Measurements from ENCODE around the gene AGBL3.
"Not testable (repeated sequence)": the region's sequence is repeated elsewhere in the genome, so short reads cannot be mapped to it uniquely, and the experiment has no call there.

Gene AGBL3

GRCh38 chr7:135076882-135077281, 90.6 kb downstream of the AGBL3 start:
- DNase-seq (ENCODE audit: low read depth): no peak

- DNase-seq (ENCODE audit: low read depth): no peak
Measured at GRCh38 chr7:135077642-135078041, 91.3 kb downstream of the AGBL3 start.

- DNase-seq (ENCODE audit: low read depth): no peak
Measured at GRCh38 chr7:135078051-135078450, 91.7 kb downstream of the AGBL3 start.

- DNase-seq (ENCODE audit: low read depth): no peak
Measured at GRCh38 chr7:135079068-135079467, 92.8 kb downstream of the AGBL3 start.

GRCh38 chr7:135083005-135083404, 96.7 kb downstream of the AGBL3 start:
- DNase-seq (ENCODE audit: low read depth): no peak

DNA sequence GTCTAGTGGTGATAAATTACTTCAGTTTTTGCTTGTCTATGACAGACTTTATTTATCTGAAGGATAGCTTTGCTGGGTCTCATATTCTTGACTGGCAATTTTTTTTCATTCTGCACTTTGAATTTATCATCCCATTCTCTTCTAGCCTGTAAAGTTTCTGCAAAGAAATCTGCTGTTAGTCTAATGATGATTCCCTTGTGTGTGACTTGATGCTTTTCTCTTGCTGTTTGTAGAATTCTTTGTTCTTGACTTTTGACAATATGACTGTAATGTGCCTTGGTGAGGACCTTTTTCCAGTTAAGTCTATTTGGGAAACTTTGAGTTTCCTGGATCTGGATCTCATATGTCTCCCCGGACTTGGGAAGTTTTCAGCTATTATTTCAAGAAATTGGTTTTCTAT, 102.3 kb downstream of the AGBL3 start:
- no peak for DNase-seq (ENCODE audit: low read depth)

DNA sequence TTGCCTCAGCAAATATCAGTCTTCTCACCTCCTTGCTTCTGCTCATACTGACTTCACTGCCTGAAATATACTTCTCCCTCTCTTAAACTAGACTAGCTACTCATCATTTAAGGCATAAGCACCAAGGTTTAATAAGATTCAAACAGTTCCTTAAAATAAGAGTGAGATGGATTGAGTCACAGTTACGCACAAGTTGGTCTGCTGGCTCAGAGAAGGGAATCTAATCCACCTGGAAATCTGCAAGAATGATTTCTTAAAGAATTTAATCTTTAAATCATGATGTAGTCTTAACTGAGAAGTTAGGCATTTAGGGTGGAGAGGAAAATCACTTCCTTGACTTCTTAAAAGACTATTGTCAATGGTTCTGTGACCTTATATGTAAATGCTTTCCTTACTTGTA, 105.4 kb downstream of the AGBL3 start:
- no peak for DNase-seq (ENCODE audit: low read depth)

DNA sequence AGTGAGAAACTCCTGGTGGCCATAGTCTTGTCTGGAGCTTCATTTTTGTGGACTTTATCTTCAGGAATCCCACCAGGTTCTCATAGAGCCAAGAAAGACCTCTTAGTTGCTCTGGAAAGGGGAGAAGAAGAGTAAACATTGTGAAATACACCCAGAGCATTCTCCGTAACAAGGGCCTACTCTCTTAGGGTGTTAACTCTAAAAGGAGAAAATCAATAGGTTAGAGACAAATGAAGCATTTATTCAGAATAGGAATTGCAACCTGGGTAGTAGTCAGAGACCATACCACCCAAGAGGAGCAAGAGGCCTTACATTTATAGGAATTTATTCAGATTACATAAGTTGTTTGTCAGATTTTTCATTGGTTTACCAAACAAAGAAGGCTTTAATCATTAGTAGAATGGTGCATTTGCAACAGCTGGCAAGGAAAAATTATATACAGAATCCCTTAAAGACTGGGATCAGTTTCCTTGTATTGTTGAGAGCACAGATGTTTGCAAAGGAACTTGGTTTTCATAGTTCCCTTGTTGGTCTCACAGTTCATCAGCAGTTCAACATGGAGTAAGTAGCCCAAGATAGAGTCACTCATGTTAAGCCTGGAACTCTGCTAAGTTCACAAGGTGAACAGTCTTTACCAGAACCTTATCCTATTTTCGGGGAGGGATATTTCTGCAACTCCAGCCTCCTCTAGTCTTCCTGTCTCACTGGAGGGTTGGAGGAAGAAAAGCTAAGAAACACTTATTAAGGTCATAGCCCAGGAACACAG, 108.3 kb downstream of the AGBL3 start:
- no peak for DNase-seq (ENCODE audit: low read depth)

- no peak for DNase-seq (ENCODE audit: low read depth)
Measured at GRCh38 chr7:135095450-135095849, 109.1 kb downstream of the AGBL3 start.

GRCh38 chr7:135098391-135098790, 112.1 kb downstream of the AGBL3 start:
- DNase-seq (ENCODE audit: low read depth): no peak

- peak; percentile 3 for DNase-seq (ENCODE audit: low read depth)
Measured at GRCh38 chr7:135100856-135101255, 114.5 kb downstream of the AGBL3 start.

DNA sequence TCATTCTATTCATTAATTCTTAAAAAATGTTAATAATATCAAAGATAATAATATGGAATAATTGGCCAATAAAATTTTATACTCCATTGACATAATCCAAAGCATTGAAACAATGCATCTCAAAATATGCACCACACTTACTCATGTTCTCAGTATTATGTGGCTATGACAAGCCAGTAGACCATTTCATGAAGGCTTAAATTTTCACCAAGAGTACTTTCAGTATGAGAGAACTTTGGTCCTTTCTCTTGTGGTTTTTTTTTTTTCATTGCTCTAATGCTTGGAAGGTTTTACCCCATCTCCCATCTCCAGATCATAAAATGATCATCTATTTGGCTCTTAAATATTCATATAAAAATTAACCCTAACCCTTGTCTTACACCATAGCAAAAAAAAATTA, 116.1 kb downstream of the AGBL3 start:
- no peak for DNase-seq (ENCODE audit: low read depth)

DNA sequence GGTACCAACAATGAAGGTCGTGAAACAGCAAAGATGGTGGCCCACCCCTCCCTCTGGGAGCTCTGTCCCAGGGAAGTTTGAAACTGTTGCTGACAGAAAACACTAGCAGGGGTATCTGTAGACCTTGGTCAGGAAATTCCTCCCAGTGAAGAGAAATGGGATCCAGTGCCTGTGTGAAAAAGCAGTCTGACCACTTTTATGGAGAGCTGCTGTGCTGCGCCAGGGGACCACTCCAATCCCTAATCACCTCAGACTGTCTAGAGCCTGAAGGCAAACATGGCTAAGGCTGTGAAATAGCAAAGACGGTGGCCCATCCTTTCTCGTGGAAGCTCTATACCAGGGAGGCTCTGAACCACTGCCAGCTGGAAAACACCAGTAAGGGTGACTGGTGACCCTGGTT, 123.3 kb downstream of the AGBL3 start:
- no peak for DNase-seq (ENCODE audit: low read depth)

DNA sequence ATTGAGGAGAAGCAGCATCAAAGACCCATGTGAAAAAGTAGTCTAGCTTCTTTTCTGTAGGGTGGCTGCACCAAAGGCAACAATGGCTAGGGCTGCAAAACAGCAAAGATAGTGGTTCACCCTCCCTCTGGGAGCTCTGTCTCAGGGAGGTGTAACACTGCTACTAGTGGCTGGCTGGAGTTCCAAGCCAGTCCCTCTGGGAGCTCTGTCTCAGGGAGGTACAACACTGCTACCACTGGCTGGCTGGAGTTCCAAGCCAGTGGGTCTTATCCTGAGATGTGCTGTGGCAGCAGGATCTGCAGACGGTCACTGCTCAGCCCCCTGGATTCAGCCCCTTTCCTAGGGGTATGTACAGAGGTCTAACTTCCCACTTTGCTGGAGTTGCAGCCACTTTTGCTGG, 123.7 kb downstream of the AGBL3 start:
- no peak for DNase-seq (ENCODE audit: low read depth)

- DNase-seq (ENCODE audit: low read depth): no peak
Measured at GRCh38 chr7:135111379-135111778, 125.1 kb downstream of the AGBL3 start.

DNA sequence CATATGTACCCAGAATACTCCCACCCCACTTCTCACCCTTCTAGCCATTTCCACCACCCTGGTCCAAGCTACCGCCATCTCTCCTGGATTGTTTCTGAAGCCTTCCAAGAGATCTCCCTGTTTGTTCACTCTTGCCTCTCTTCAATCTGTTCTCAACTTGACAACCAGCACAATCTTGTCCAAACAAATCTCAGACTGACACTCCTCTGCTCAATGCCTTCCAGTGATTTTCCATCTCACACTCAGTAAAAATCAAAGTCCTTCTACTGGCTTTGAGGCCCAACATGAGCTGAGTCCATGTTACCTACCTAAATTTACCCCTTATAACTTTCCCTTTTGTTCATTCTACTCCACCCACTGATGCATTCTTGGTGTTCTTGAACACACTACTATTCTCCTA, 128.3 kb downstream of the AGBL3 start:
- no peak for DNase-seq (ENCODE audit: low read depth)

DNA sequence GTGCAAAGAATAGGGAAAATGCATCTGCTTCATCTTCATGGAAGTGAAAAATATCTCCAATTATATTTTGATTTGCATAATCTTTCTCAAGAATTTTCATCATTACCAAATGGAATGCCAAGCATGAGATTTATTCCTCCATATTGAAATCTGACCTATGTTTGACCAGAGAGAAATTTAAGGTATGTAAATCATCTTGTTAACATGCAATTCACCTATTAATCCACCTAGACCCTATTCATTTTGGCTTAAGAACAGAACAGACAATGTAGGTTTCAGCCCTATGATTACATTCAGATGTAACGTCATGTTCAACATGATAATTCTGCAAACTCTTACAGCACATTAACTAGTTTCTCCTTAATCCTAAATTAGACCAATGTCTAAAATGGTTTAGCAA, 130.8 kb downstream of the AGBL3 start:
- no peak for DNase-seq (ENCODE audit: low read depth)

GRCh38 chr7:135121868-135122267, 135.6 kb downstream of the AGBL3 start:
- DNase-seq (ENCODE audit: low read depth): no peak

GRCh38 chr7:135124631-135125030, 138.3 kb downstream of the AGBL3 start:
- not testable (repeated sequence) for DNase-seq (ENCODE audit: low read depth)

DNA sequence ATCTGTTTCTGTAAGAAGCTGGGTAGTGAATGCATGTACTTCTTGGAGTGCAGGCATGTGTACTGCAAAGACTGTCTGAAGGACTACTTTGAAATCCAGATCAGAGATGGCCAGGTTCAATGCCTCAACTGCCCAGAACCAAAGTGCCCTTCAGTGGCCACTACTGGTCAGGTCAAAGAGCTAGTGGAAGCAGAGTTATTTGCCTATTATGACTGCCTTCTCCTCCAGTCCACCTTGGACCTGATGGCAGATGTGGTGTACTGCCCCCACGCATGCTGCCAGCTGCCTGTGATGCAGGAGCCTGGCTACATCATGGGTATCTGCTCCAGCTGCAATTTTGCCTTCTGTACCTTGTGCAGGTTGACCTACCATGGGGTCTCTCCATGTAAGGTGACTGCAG, 142.6 kb downstream of the AGBL3 start:
- DNase-seq (ENCODE audit: low read depth): no peak

GRCh38 chr7:135129579-135129978, 143.3 kb downstream of the AGBL3 start:
- no peak for DNase-seq (ENCODE audit: low read depth)

- no peak for DNase-seq (ENCODE audit: low read depth)
Measured at GRCh38 chr7:135143885-135144668, 157.8 kb downstream of the AGBL3 start.

DNA sequence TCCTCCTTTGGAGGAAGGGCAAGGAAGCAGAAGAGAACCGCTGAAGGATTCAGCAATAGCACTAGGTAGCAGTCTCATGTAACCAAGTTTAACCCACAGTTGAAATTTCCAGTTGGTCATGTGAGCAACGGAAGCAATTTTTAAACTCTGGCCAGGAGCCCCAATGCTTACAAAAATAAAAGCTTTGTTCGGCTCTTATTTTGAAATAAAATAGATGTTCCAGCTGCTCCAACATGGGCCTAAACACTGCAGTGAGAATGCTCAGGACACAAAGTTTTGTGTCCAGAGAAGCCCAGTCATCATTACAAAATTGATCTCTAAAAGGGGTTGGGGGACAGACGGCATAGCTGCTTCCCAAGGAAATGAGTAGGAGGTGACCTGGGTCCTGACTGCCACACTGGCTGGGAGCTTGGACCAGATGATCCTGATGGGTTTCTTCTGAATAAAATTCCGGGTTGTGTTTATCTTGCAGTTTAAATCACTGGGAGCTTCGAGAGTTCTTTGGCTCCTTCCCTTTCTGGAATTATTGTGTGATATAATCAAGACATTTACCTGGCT, 161.1 kb downstream of the AGBL3 start:
- peak; percentile 52 for DNase-seq (ENCODE audit: low read depth)
